HCT116 (cell line): Measurements from ENCODE around the gene NHSL1.

ENCODE experiments used
- CEBPB ChIP-seq: IDR thresholded peaks from 2 replicates; pipeline ENCODE4 v1.6.1; 2012; ENCODE audit warnings: low read depth
- EGR1 ChIP-seq: IDR thresholded peaks from 2 replicates; pipeline ENCODE4 v1.6.1; 2012; ENCODE audit warnings: low read depth
- ELF1 ChIP-seq: IDR thresholded peaks from 2 replicates; pipeline ENCODE4 v1.6.1; 2012; ENCODE audit warnings: low read depth, borderline replicate concordance
- EZH2 ChIP-seq: fragments of 200-600 bp; sonication (generic); IDR thresholded peaks from 2 replicates; pipeline ENCODE4 v1.6.1; 2017; ENCODE audit warnings: antibody characterized with exemption, mixed run types
- EZH2phosphoT487 ChIP-seq: fragments of 200-600 bp; IDR thresholded peaks from 2 replicates; pipeline ENCODE4 v1.6.1; 2018; ENCODE audit warnings: antibody characterized with exemption, borderline replicate concordance
- POLR2A ChIP-seq: IDR thresholded peaks from 2 replicates; pipeline ENCODE4 v1.7.0; 2011; ENCODE audit warnings: borderline replicate concordance; ENCODE audit not compliant: insufficient read depth, insufficient read length; ENCODE audit errors: extremely low read depth
- SIN3A ChIP-seq: IDR thresholded peaks from 2 replicates; pipeline ENCODE4 v1.6.1; 2012; ENCODE audit warnings: low read depth
- SP1 ChIP-seq: IDR thresholded peaks from 2 replicates; pipeline ENCODE4 v1.6.1; 2012; ENCODE audit warnings: low read depth
- SRF ChIP-seq: IDR thresholded peaks from 2 replicates; pipeline ENCODE4 v1.6.1; 2012; ENCODE audit warnings: low read depth
- ZBTB33 ChIP-seq: IDR thresholded peaks from 2 replicates; pipeline ENCODE4 v1.6.1; 2011; ENCODE audit warnings: mild to moderate bottlenecking, low read length, moderate library complexity; ENCODE audit not compliant: insufficient replicate concordance; ENCODE audit errors: extremely low read depth
- TF ChIP-seq, protein P1 (sequence below), 3 experiments: fragments of 200-600 bp in 1 of 3; sonication (generic) in 1 of 3; IDR thresholded peaks in 2 of 3; conservative IDR thresholded peaks in 1 of 3; 2 replicates each; pipeline ENCODE4 v1.5.1; 2012 to 2017; ENCODE audit warnings: low read depth in 2 of 3, low read length in 2 of 3, antibody characterized with exemption in 1 of 3, borderline replicate concordance in 1 of 3, control low read depth in 1 of 3, mild to moderate bottlenecking in 1 of 3, mixed read lengths in 1 of 3, mixed run types in 1 of 3, moderate library complexity in 1 of 3; ENCODE audit not compliant: insufficient read depth in 1 of 3
- TF ChIP-seq, protein P2 (sequence below): IDR thresholded peaks from 2 replicates; pipeline ENCODE4 v1.6.1; 2012

GRCh38 chr6:138422861-138423260, 76.4 kb downstream of the NHSL1 start:
- TF ChIP-seq, protein P1, sequence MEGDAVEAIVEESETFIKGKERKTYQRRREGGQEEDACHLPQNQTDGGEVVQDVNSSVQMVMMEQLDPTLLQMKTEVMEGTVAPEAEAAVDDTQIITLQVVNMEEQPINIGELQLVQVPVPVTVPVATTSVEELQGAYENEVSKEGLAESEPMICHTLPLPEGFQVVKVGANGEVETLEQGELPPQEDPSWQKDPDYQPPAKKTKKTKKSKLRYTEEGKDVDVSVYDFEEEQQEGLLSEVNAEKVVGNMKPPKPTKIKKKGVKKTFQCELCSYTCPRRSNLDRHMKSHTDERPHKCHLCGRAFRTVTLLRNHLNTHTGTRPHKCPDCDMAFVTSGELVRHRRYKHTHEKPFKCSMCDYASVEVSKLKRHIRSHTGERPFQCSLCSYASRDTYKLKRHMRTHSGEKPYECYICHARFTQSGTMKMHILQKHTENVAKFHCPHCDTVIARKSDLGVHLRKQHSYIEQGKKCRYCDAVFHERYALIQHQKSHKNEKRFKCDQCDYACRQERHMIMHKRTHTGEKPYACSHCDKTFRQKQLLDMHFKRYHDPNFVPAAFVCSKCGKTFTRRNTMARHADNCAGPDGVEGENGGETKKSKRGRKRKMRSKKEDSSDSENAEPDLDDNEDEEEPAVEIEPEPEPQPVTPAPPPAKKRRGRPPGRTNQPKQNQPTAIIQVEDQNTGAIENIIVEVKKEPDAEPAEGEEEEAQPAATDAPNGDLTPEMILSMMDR (IDR thresholded peaks at IDR 0.05 in 2 of 3, conservative IDR thresholded peaks at IDR 0.05 in 1 of 3; ENCODE audit: borderline replicate concordance in 1 of 3, insufficient read depth in 1 of 3, low read depth in 2 of 3, low read length in 2 of 3): no peak
- TF ChIP-seq ZBTB33 (no peak), SP1 (no peak), SIN3A (no peak), EZH2 (no peak), EZH2phosphoT487 (no peak), EGR1 (no peak), CEBPB (no peak), POLR2A (no peak), SRF (no peak), ELF1 (no peak)
- TF ChIP-seq, protein P2, sequence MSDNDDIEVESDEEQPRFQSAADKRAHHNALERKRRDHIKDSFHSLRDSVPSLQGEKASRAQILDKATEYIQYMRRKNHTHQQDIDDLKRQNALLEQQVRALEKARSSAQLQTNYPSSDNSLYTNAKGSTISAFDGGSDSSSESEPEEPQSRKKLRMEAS: no peak
